Smooth muscle cell (in vitro differentiated cells): Measurements from ENCODE around the gene ICE2. TPM values are rescaled to one million over a fixed set of nuclear protein-coding genes. Genes with fewer than 3 reads are reported as not detected.
A peak's percentile ranks its signal among the peaks of the same experiment; 100 is the strongest.

Experiments used
- DNase-seq: peaks from one replicate; lab custom pipeline; 2025; ENCODE audit not compliant: unreplicated experiment; lab: John Stamatoyannopoulos, UW
- H2AFZ ChIP-seq: fragments of 200-600 bp; sonication (generic); 2 replicates; pipeline ENCODE4 v1.6.0; 2016; ENCODE audit warnings: antibody characterized with exemption, low read depth, mild to moderate bottlenecking
- H3F3A ChIP-seq: fragments of 200-600 bp; sonication (generic); 2 replicates; pipeline ENCODE4 v1.6.0; 2017; ENCODE audit warnings: antibody characterized with exemption, low read depth
- H3K27ac ChIP-seq: fragments of 200-600 bp; sonication (generic); 2 replicates; pipeline ENCODE4 v1.5.1; 2016; ENCODE audit warnings: low read depth, mild to moderate bottlenecking
- H3K27me3 ChIP-seq: fragments of 200-600 bp; sonication (generic); 2 replicates; pipeline ENCODE4 v1.6.1; 2016; ENCODE audit warnings: low read depth, mild to moderate bottlenecking
- H3K36me3 ChIP-seq: fragments of 200-600 bp; sonication (generic); 2 replicates; pipeline ENCODE4 v1.5.1; 2016; ENCODE audit warnings: low read depth
- H3K4me1 ChIP-seq: fragments of 200-600 bp; sonication (generic); 2 replicates; pipeline ENCODE4 v1.5.1; 2016; ENCODE audit warnings: low read depth
- H3K4me2 ChIP-seq: fragments of 200-600 bp; sonication (generic); 2 replicates; pipeline ENCODE4 v1.6.0; 2016; ENCODE audit warnings: mild to moderate bottlenecking
- H3K4me3 ChIP-seq: fragments of 200-600 bp; sonication (generic); 2 replicates; pipeline ENCODE4 v1.5.1; 2016; ENCODE audit warnings: mild to moderate bottlenecking
- H3K79me2 ChIP-seq: fragments of 200-600 bp; sonication (generic); 2 replicates; pipeline ENCODE4 v1.6.0; 2016; ENCODE audit warnings: low read depth, mild to moderate bottlenecking
- H3K9ac ChIP-seq: fragments of 200-600 bp; sonication (generic); 2 replicates; pipeline ENCODE4 v1.6.0; 2016; ENCODE audit warnings: low read depth
- H3K9me3 ChIP-seq: fragments of 200-600 bp; sonication (generic); replicated peaks from 2 replicates; pipeline ENCODE4 v1.5.1; 2016; ENCODE audit warnings: low read depth
- H4K20me1 ChIP-seq: fragments of 200-600 bp; sonication (generic); 2 replicates; pipeline ENCODE4 v1.6.0; 2016; ENCODE audit warnings: low read depth
- CTCF ChIP-seq: fragments of 200-600 bp; sonication (generic); IDR thresholded peaks from 2 replicates; pipeline ENCODE4 v1.5.1; 2017; ENCODE audit warnings: borderline replicate concordance, mild to moderate bottlenecking, antibody characterized with exemption; ENCODE audit not compliant: insufficient read depth, poor library complexity, severe bottlenecking
- WGBS: methylation state at CpG from one replicate; pipeline ENCODE4 v1.1.7; 2016; ENCODE audit warnings: low lambda C conversion rate; 5-methylcytosine and 5-hydroxymethylcytosine counted together
- polyA plus RNA-seq: library from polyadenylated mRNA; unstranded; fragments of >200 nt; fragmentation: Nextera tagmentation; extraction: Ambion mirVana; gene quantifications from 2 replicates; pipeline ENCODE4 v1.2.1, GENCODE V29; 2016
- total RNA-seq: library from RNA; depleted of rRNA; stranded (reverse); fragments of >200 nt; gene quantifications from 2 replicates; pipeline ENCODE4 v1.2.3, GENCODE V29; 2014

The ICE2 gene
- total and polyA plus RNA-seq, 2 experiments from 2014 or later = 15.2 to 17.3 TPM

GRCh38 chr15:60444289-60444912, 34.5 kb downstream of the ICE2 start:
- no peaks in the 10 kb centered on the region for H3K36me3 ChIP-seq
- no peak overlapping the region for H2AFZ ChIP-seq
- no peak overlapping the region for H3K9ac ChIP-seq
- TF ChIP-seq CTCF = peak; percentile 65
- DNase-seq = no peak
- H3K4me1 ChIP-seq = no peaks in the 10 kb centered on the region
- no peak overlapping the region for H3K4me2 ChIP-seq
- peaks cover 3% of the 10 kb centered on the region for H3K79me2 ChIP-seq
- no peaks in the 10 kb centered on the region for H3K27me3 ChIP-seq
- no peaks in the 10 kb centered on the region for H4K20me1 ChIP-seq
- 90% methylated on average over 6 of the region's 6 CpGs for WGBS
- H3K27ac ChIP-seq = no peak overlapping the region
- H3K9me3 ChIP-seq = no peaks in the 10 kb centered on the region
- no peak overlapping the region for H3K4me3 ChIP-seq
- no peaks in the 10 kb centered on the region for H3F3A ChIP-seq

- 65% methylated on average over 3 of the region's 3 CpGs for WGBS
- H3K4me1 ChIP-seq = no peaks in the 10 kb centered on the region
- H3F3A ChIP-seq = no peaks in the 10 kb centered on the region
- peaks cover 3% of the 10 kb centered on the region for H3K79me2 ChIP-seq
- no peak overlapping the region for H2AFZ ChIP-seq
- no peaks in the 10 kb centered on the region for H4K20me1 ChIP-seq
- H3K9me3 ChIP-seq = no peaks in the 10 kb centered on the region
- H3K27ac ChIP-seq = no peak overlapping the region
- no peak overlapping the region for H3K9ac ChIP-seq
- TF ChIP-seq CTCF = no peak
- no peak overlapping the region for H3K4me3 ChIP-seq
- H3K36me3 ChIP-seq = no peaks in the 10 kb centered on the region
- no peak for DNase-seq
- H3K27me3 ChIP-seq = no peaks in the 10 kb centered on the region
- no peak overlapping the region for H3K4me2 ChIP-seq
These were observed 36.2 kb downstream of the ICE2 start for GRCh38 chr15:60442763-60443162.

- Histone ChIP-seq H3K4me3 (no peak overlapping the region), H3F3A (no peaks in the 10 kb centered on the region), H3K27me3 (no peaks in the 10 kb centered on the region), H4K20me1 (no peaks in the 10 kb centered on the region), H3K36me3 (no peaks in the 10 kb centered on the region), H3K9me3 (no peaks in the 10 kb centered on the region), H3K27ac (no peak overlapping the region), H3K9ac (no peak overlapping the region), H2AFZ (no peak overlapping the region), H3K4me2 (no peak overlapping the region), H3K79me2 (peaks cover 3% of the 10 kb centered on the region), H3K4me1 (no peaks in the 10 kb centered on the region)
- 88% methylated on average over 2 of the region's 2 CpGs for WGBS
- TF ChIP-seq CTCF = no peak
- DNase-seq = no peak
These were observed 36.8 kb downstream of the ICE2 start for GRCh38 chr15:60442031-60442650.

- Histone ChIP-seq H3K4me2 (no peak overlapping the region), H3K27me3 (no peaks in the 10 kb centered on the region), H3K4me3 (no peak overlapping the region), H3K36me3 (no peaks in the 10 kb centered on the region), H3K79me2 (peaks cover 3% of the 10 kb centered on the region), H2AFZ (no peak overlapping the region), H4K20me1 (no peaks in the 10 kb centered on the region), H3K9ac (no peak overlapping the region), H3K9me3 (no peaks in the 10 kb centered on the region), H3K27ac (no peak overlapping the region), H3K4me1 (no peaks in the 10 kb centered on the region), H3F3A (no peaks in the 10 kb centered on the region)
- 82% methylated on average over 1 of the region's 1 CpG for WGBS
- TF ChIP-seq CTCF = no peak
- no peak for DNase-seq
These were observed 37.6 kb downstream of the ICE2 start for GRCh38 chr15:60441331-60441730.
